Fibroblast of lung (primary cell): ENCODE results near the gene HECTD4. TPM values are rescaled to one million over a fixed set of nuclear protein-coding genes. Genes with fewer than 3 reads are reported as not detected.

Source experiments
- DNase-seq, 2 donors: peaks; one replicate each; pipeline versions ENCODE4 v3.0.0 to v3.0.0-alpha.2; 2010; ENCODE audit warnings: low read depth in 2 of 2
- H2AFZ ChIP-seq: 2 replicates; pipeline ENCODE4 v1.5.1; 2012; ENCODE audit warnings: low read length, control low read depth, inconsistent platforms
- H3K27ac ChIP-seq: 2 replicates; pipeline ENCODE4 v1.5.1; 2011; ENCODE audit warnings: low read length, control low read depth; ENCODE audit not compliant: insufficient read depth
- H3K27me3 ChIP-seq: 2 replicates; pipeline ENCODE4 v1.5.1; 2011; ENCODE audit warnings: mild to moderate bottlenecking, low read length; ENCODE audit not compliant: control insufficient read depth, insufficient read depth
- H3K36me3 ChIP-seq: 2 replicates; pipeline ENCODE4 v1.5.1; 2011; ENCODE audit warnings: low read length; ENCODE audit not compliant: control insufficient read depth, insufficient read depth
- H3K4me1 ChIP-seq: 2 replicates; pipeline ENCODE4 v1.5.1; 2011; ENCODE audit warnings: low read length; ENCODE audit not compliant: control insufficient read depth, insufficient read depth; ENCODE audit errors: extremely low read depth
- H3K4me2 ChIP-seq: 2 replicates; pipeline ENCODE4 v1.5.1; 2011; ENCODE audit warnings: low read length, control low read depth; ENCODE audit not compliant: insufficient read depth; ENCODE audit errors: extremely low read depth
- H3K4me3 ChIP-seq, 4 experiments: fragments of 200-600 bp in 1 of 4; sonication (generic) in 1 of 4; replicated peaks in 1 of 4; 2 replicates each; pipeline ENCODE4 v1.5.1; 2011 to 2016; ENCODE audit warnings: low read length in 4 of 4, low read depth in 3 of 4, mild to moderate bottlenecking in 3 of 4, control low read depth in 2 of 4, inconsistent platforms in 1 of 4, mixed read lengths in 1 of 4; ENCODE audit not compliant: insufficient read depth in 1 of 4; ENCODE audit errors: control extremely low read depth in 1 of 4
- H3K79me2 ChIP-seq: 2 replicates; pipeline ENCODE4 v1.5.1; 2012; ENCODE audit warnings: mild to moderate bottlenecking, low read length, inconsistent platforms; ENCODE audit not compliant: control insufficient read depth, insufficient read depth
- H3K9ac ChIP-seq: 2 replicates; pipeline ENCODE4 v1.5.1; 2011; ENCODE audit warnings: mild to moderate bottlenecking, low read length, control low read depth; ENCODE audit not compliant: insufficient read depth
- H3K9me3 ChIP-seq: 2 replicates; pipeline ENCODE4 v1.5.1; 2012; ENCODE audit warnings: low read depth, low read length; ENCODE audit not compliant: control insufficient read depth, insufficient read depth
- H4K20me1 ChIP-seq: 2 replicates; pipeline ENCODE4 v1.5.1; 2011; ENCODE audit warnings: low read length; ENCODE audit not compliant: control insufficient read depth, insufficient read depth; ENCODE audit errors: extremely low read depth
- EZH2 ChIP-seq: IDR thresholded peaks from 2 replicates; pipeline ENCODE4 v1.5.1; 2012; ENCODE audit warnings: low read length, control low read depth, mild to moderate bottlenecking; ENCODE audit errors: missing control alignments
- polyA plus RNA-seq, 2 donors: library from polyadenylated mRNA; depleted of rRNA in 1 of 2; stranded (reverse) in 1 of 2; unstranded in 1 of 2; fragments of >200 nt; gene quantifications; 2 replicates each; pipeline ENCODE4 v1.2.1, GENCODE V29; 2011 to 2012; ENCODE audit warnings: missing spikeins in 1 of 2
- total RNA-seq: library from RNA; depleted of rRNA; stranded (reverse); fragments of >200 nt; gene quantifications from 2 replicates; pipeline ENCODE4 v1.2.1, GENCODE V29; 2014
- TF ChIP-seq, protein P1 (sequence below), 2 donors: IDR thresholded peaks in 1 of 2; conservative IDR thresholded peaks in 1 of 2; 1 replicate in 1 of 2; 2 replicates in 1 of 2; pipeline ENCODE4 v1.5.1; 2011 to 2012; ENCODE audit warnings: low read length in 2 of 2, control low read depth in 1 of 2, inconsistent platforms in 1 of 2, low read depth in 1 of 2, mild to moderate bottlenecking in 1 of 2

Gene HECTD4
- total and polyA plus RNA-seq, 2 donors (not counting 1 experiment from before 2014, with no cell fraction given) = 5.1 to 31.7 TPM

DNA sequence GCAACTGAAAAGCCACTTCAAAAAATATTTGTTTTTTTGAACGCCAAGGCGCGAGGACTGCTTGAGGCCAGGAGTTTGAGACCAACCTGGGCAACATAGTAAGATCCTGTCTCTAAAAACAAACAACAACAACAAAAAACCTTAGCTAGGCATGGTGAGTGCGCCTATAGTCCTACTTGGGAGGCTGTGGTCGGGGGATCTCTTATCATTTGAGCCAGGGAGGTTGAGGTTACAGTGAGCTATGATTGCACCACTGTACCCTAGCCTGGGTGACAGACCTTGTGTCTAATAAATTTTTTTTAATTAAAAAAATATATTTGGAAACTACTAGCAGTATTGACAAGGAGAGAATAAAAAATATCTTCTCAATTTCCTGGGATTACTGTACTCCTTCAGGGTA lies 143.8 kb downstream of the HECTD4 start:
- Histone ChIP-seq H3K79me2 (no peaks in the 10 kb centered on the region), H2AFZ (no peak overlapping the region), H3K4me3 (no peak overlapping the region), H4K20me1 (no peaks in the 10 kb centered on the region), H3K27me3 (no peaks in the 10 kb centered on the region), H3K36me3 (peaks cover 12% of the 10 kb centered on the region), H3K4me1 (no peaks in the 10 kb centered on the region), H3K9me3 (no peaks in the 10 kb centered on the region), H3K4me2 (no peak overlapping the region), H3K9ac (no peak overlapping the region), H3K27ac (no peak overlapping the region)
- no peak for DNase-seq
- TF ChIP-seq, protein P1, sequence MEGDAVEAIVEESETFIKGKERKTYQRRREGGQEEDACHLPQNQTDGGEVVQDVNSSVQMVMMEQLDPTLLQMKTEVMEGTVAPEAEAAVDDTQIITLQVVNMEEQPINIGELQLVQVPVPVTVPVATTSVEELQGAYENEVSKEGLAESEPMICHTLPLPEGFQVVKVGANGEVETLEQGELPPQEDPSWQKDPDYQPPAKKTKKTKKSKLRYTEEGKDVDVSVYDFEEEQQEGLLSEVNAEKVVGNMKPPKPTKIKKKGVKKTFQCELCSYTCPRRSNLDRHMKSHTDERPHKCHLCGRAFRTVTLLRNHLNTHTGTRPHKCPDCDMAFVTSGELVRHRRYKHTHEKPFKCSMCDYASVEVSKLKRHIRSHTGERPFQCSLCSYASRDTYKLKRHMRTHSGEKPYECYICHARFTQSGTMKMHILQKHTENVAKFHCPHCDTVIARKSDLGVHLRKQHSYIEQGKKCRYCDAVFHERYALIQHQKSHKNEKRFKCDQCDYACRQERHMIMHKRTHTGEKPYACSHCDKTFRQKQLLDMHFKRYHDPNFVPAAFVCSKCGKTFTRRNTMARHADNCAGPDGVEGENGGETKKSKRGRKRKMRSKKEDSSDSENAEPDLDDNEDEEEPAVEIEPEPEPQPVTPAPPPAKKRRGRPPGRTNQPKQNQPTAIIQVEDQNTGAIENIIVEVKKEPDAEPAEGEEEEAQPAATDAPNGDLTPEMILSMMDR (conservative IDR thresholded peaks at IDR 0.05 in 1 of 2, IDR thresholded peaks at IDR 0.05 in 1 of 2; ENCODE audit: low read depth in 1 of 2, low read length in 2 of 2) = no peak
- TF ChIP-seq EZH2 = no peak

GRCh38 chr12:112236786-112237185 lies 145.4 kb downstream of the HECTD4 start:
- H3K27ac ChIP-seq = no peak overlapping the region
- H3K79me2 ChIP-seq = no peaks in the 10 kb centered on the region
- no peaks in the 10 kb centered on the region for H3K4me1 ChIP-seq
- no peak overlapping the region for H3K4me3 ChIP-seq
- no peak overlapping the region for H2AFZ ChIP-seq
- TF ChIP-seq, protein P1 (conservative IDR thresholded peaks at IDR 0.05 in 1 of 2, IDR thresholded peaks at IDR 0.05 in 1 of 2; ENCODE audit: low read depth in 1 of 2, low read length in 2 of 2) = no peak
- TF ChIP-seq EZH2 = no peak
- H3K36me3 ChIP-seq = peaks cover 13% of the 10 kb centered on the region
- no peak for DNase-seq
- no peak overlapping the region for H3K9ac ChIP-seq
- H3K4me2 ChIP-seq = no peak overlapping the region
- H3K27me3 ChIP-seq = no peaks in the 10 kb centered on the region
- H3K9me3 ChIP-seq = no peaks in the 10 kb centered on the region
- H4K20me1 ChIP-seq = no peaks in the 10 kb centered on the region

DNA sequence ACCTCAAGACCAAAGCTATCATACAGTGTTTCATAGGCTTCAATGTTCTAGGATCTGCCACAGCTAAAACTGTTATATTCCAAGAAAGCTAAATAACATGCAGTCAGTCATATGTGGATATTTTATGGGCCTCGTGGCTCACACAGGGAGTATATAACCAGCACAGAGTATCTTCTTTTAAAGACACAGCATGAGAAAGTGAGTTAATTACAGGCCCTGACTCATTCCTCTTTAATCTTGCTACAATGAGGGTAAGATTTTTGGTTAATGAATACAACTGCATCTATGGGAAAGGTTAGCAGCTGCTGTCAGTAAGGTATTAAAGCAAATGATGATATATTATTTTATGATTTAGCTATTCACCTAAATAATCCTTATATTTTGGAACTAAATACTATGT lies 145.8 kb downstream of the HECTD4 start:
- H3K9me3 ChIP-seq = no peaks in the 10 kb centered on the region
- no peak overlapping the region for H3K4me2 ChIP-seq
- no peaks in the 10 kb centered on the region for H3K27me3 ChIP-seq
- H3K36me3 ChIP-seq = peaks cover 14% of the 10 kb centered on the region
- no peak overlapping the region for H3K27ac ChIP-seq
- no peaks in the 10 kb centered on the region for H4K20me1 ChIP-seq
- TF ChIP-seq, protein P1 (conservative IDR thresholded peaks at IDR 0.05 in 1 of 2, IDR thresholded peaks at IDR 0.05 in 1 of 2; ENCODE audit: low read depth in 1 of 2, low read length in 2 of 2) = no peak
- TF ChIP-seq EZH2 = no peak
- H3K79me2 ChIP-seq = no peaks in the 10 kb centered on the region
- DNase-seq = peak in 1 of 2 donors; percentile 6
- H3K9ac ChIP-seq = no peak overlapping the region
- H3K4me3 ChIP-seq = no peak overlapping the region
- H2AFZ ChIP-seq = no peak overlapping the region
- no peaks in the 10 kb centered on the region for H3K4me1 ChIP-seq
